GM12864 (cell line): ENCODE measurements around the gene CELSR1.

Experiments
- DNase-seq: peaks from one replicate; pipeline ENCODE4 v3.0.0-alpha.2; 2011; ENCODE audit warnings: low read depth
- H3K4me3 ChIP-seq: 2 replicates; pipeline ENCODE4 v1.5.1; 2011; ENCODE audit warnings: mild to moderate bottlenecking, low read depth, low read length, control low read depth
- TF ChIP-seq, protein P1 (sequence below): IDR thresholded peaks from 2 replicates; pipeline ENCODE4 v1.5.1; 2011; ENCODE audit warnings: low read depth, mild to moderate bottlenecking, moderate library complexity, low read length, control low read depth, inconsistent platforms; ENCODE audit errors: missing control alignments

Gene CELSR1

DNA sequence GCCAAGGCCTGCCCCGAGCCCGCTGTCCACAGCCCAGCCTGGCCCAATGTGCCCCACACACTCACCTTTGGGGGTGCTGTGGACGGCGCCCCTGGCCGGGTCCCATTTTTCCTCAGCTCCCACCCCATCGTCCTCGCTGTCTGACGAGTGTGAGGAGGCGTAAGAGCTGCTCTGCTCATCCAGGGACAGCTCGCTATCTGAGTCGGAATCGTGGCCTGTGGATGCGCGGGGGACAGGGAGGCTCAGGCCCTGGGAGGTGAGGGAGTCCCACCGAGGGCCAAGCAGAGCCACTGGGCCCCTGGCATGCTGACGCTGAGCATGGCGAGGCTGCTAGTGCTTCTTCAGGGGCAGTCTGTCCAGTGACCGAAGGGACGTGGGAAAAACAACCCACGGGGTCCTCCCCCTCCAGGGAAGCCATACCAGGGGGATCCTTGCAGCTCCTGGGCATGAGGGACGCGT lies 172.2 kb downstream of the CELSR1 start:
- H3K4me3 ChIP-seq = no peak overlapping the region

DNA sequence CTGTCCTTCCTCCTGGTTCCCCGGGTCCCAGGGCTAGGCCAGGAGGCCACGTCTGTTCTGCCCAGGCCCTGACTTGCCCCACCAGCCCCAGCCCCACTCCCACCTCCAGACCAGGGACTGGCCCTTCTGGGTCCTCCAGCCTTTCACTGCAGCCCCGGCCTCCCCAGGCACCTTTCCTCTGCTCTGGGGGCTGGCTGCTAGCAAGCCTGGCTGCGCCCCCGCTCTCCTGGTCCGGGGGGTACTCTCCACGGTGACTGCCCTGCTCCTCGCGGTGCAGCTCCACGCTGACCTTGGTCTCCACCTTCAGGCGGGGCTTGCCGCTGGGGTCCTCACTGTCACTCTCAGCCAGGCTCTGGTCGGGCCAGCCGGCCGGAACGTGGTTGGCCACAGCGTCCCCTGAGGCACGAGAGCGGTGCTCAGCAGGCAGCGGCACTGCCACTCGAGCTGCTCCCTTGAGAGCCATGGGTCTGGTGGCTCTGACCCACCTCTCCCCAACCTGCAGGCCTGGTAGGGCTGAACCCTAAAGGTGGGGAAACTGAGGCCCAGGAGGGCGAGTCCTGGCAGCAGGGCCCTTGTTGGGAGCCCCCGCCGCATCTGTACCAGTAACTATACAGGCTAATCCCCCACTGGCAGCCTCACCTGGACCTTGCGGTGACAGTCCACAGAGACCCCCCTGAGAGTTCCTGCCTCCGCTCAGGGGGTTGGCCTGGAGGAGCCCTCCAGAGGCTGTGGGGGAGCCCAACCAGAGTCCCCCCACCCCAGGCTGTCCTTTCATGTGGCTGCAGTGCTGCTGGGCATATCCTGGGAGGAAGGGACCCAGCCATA lies 172.9 kb downstream of the CELSR1 start:
- DNase-seq = no peak
- no peak overlapping the region for H3K4me3 ChIP-seq
- TF ChIP-seq, protein P1, sequence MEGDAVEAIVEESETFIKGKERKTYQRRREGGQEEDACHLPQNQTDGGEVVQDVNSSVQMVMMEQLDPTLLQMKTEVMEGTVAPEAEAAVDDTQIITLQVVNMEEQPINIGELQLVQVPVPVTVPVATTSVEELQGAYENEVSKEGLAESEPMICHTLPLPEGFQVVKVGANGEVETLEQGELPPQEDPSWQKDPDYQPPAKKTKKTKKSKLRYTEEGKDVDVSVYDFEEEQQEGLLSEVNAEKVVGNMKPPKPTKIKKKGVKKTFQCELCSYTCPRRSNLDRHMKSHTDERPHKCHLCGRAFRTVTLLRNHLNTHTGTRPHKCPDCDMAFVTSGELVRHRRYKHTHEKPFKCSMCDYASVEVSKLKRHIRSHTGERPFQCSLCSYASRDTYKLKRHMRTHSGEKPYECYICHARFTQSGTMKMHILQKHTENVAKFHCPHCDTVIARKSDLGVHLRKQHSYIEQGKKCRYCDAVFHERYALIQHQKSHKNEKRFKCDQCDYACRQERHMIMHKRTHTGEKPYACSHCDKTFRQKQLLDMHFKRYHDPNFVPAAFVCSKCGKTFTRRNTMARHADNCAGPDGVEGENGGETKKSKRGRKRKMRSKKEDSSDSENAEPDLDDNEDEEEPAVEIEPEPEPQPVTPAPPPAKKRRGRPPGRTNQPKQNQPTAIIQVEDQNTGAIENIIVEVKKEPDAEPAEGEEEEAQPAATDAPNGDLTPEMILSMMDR = no peak

More for the DNA sequence above, 172.2 kb downstream of the CELSR1 start:
- TF ChIP-seq, protein P1 = no peak
- DNase-seq = no peak

DNA sequence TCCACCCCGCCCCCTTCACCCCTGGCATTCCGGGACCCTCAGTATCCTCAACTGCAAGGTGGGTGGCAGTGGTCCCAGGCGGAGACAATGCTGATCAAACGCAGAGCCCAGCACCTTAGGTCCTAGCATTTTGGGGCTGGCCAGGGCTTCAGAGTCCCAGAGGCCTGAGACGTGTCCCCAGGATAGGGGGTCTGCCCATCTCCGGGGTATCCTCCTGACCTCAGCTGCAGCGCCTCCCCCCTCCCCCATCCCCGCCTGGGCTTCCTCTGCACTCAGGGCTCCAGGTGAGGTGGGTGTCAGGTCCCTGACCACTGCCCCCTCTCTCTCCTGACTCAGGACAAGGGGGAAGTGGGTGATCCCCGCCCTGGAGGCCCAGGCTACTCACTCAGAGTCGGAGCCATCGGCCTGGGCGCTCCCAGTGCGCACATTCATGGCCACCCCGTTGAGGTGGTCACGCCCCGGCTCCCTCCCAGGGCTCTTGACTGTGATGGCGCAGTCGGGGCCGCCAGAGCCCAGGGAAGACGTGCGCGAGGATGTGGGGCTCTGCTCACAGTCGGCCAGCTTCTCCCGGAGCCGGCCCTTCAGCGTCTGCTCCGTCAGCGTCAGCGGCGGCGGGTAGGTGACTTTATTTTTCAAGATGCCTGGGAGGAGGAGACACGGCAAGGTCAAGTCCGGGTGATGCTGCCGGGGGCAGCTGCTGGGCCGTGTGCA lies 173.7 kb downstream of the CELSR1 start:
- H3K4me3 ChIP-seq = no peak overlapping the region
- TF ChIP-seq, protein P1 = no peak
- DNase-seq = no peak

DNA sequence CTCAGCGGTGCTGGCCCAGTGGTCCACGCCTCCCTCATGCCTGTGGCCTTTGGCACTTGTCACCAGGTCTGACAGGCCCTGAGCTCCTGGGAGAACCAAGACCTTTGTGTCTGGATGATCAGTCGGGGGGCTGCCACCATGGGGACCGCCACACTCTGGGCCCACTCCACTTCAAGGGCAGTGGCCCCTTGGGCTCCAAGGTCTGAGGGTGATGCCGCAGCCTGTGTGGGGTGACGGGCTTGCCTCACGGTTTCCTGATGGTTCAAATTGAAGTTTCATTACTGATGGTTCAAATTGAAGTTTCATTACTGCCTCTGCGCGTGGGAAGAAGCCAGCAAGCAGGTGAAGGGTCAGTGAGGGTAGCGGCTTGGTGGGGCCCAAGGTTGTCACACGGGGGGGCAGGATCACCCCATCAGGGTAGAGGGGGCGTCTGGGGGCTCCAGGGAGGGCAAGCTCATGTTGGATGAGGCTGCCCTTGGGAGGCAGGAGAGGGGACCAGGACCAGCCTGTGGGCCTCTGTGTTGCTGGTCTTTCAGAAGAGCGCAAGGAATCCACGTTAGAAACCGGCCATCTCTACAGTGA lies 174.4 kb downstream of the CELSR1 start:
- no peak for DNase-seq
- H3K4me3 ChIP-seq = no peak overlapping the region
- TF ChIP-seq, protein P1 = no peak

DNA sequence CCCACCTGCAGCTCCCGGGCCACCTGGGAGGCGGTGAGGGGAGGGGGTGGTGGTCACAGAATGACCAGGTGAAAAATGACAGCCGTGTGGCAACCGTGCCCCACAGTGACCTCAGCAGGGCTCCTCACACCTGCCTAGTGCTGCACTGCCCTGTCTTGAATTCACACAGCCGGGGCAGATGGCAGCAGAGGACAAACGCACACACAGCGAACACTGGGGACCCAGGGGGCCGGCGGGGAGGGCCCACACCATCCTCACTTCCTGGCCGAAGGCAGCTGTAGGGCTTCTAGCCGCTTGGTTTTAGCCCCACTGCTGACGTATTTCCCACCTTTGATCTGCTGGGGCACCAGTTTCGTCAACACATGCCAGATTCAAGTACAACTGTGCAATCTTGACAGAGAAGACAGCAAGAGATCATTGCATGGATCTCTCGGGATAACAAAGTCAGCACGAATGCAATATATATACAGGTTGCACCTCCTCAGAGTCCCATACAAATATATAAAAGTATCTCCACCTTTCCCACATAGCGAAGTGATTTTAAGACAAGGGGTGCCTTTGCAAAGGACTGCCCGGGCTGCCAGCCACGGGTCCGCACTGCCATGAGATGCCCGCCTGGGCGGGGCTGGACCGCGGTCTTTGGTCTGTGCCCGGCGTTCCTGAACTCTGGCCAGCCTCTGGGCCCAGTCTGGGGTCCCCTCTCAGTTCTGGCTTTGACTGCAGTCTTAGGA lies 175.1 kb downstream of the CELSR1 start:
- no peak for DNase-seq
- TF ChIP-seq, protein P1 = no peak
- no peak overlapping the region for H3K4me3 ChIP-seq

DNA sequence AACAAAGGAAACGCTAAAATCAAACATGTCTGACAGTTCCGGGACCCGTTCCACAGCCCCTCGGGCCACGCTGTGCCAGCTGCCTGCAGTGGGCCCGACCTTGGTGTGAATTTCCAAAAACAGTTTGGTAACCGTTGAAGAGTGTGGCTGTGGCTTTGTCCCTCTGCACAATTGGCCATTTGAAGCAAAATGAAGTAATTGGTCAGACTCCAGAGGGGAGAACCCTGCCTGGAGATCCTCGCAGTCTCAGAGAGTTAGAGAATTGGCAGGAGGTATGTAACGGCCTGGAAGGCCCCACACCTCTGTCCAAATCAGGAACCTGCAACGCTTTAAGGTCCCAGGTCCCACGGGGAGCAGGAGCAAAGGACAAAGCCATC lies 175.6 kb downstream of the CELSR1 start:
- DNase-seq = no peak
- H3K4me3 ChIP-seq = no peak overlapping the region
- TF ChIP-seq, protein P1 = no peak
